Esophagus muscularis mucosa (tissue), 3 donors: ENCODE data around the gene PLEK.

ENCODE experiments used
- EP300 ChIP-seq: sonication (generic); formaldehyde crosslinking; IDR thresholded peaks from one replicate; pipeline ENCODE4 v1.6.1; 2017; ENCODE audit warnings: antibody characterized with exemption
- TF ChIP-seq, protein P1 (sequence below), 3 experiments: fragments of 200-600 bp in 2 of 3; fragments of 450-650 bp in 1 of 3; sonication (generic) in 2 of 3; IDR thresholded peaks; one replicate each; pipeline ENCODE4 v1.5.1; 2017 to 2019; ENCODE audit warnings: antibody characterized with exemption in 3 of 3, mild to moderate bottlenecking in 2 of 3, moderate library complexity in 1 of 3

DNA sequence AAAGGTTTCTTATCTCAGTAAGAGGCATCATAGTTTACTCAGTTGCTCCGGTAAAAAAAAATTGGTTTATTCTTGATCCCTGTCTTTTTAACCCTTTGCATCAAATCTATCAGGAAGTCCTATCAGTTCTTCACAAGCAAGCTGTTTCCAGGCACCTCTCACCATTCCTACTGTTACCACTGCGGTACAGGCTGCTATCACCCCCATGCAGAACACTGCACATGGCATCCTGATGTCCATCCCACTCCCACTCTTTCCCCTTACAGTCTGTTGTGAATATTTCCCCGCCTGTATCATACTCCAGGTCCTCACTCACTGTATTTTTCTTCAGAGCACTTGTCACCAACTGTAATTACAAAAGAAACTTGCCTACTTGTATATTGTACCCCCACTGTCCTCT is 40.0 kb upstream of the PLEK start:
- TF ChIP-seq EP300, result no peak
- TF ChIP-seq, protein P1, sequence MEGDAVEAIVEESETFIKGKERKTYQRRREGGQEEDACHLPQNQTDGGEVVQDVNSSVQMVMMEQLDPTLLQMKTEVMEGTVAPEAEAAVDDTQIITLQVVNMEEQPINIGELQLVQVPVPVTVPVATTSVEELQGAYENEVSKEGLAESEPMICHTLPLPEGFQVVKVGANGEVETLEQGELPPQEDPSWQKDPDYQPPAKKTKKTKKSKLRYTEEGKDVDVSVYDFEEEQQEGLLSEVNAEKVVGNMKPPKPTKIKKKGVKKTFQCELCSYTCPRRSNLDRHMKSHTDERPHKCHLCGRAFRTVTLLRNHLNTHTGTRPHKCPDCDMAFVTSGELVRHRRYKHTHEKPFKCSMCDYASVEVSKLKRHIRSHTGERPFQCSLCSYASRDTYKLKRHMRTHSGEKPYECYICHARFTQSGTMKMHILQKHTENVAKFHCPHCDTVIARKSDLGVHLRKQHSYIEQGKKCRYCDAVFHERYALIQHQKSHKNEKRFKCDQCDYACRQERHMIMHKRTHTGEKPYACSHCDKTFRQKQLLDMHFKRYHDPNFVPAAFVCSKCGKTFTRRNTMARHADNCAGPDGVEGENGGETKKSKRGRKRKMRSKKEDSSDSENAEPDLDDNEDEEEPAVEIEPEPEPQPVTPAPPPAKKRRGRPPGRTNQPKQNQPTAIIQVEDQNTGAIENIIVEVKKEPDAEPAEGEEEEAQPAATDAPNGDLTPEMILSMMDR (IDR thresholded peaks at IDR 0.05), result no peak
